H1 (cell line): ENCODE measurements around the gene ZNF493. TPM values are rescaled to one million over a fixed set of nuclear protein-coding genes. Genes with fewer than 3 reads are reported as not detected.
A peak's percentile ranks its signal among the peaks of the same experiment; 100 is the strongest.

Source experiments
- CTCF ChIA-PET: fragments of 300-600 bp; sonication (Branson Sonifier 250); formaldehyde crosslinking; loops from one replicate; lab custom pipeline; 2021; ENCODE audit not compliant: partially characterized antibody; lab: Charles Lee
- POLR2A ChIA-PET: fragments of 300-600 bp; sonication (Branson Sonifier 250); formaldehyde crosslinking; loops from one replicate; lab custom pipeline; 2021; ENCODE audit warnings: inconsistent platforms; ENCODE audit not compliant: partially characterized antibody; lab: Charles Lee
- DNase-seq, 2 experiments: peaks; one replicate each; pipeline versions ENCODE4 v3.0.0 to v3.0.0-alpha.2; 2010 to 2022; ENCODE audit warnings: low spot score in 2 of 2, low read depth in 1 of 2, mixed read lengths in 1 of 2
- FAIRE-seq: peaks from 2 replicates; lab custom pipeline; 2011; peaks lifted over from hg19 to GRCh38; lab: Jason Lieb, UNC
- H2AFZ ChIP-seq: 2 replicates; pipeline ENCODE4 v1.8.1; 2012; ENCODE audit warnings: low read length, inconsistent platforms
- H2AK5ac ChIP-seq: 2 replicates; pipeline ENCODE4 v1.6.1; 2013; ENCODE audit warnings: low read depth, low read length
- H2BK120ac ChIP-seq: replicated peaks from 2 replicates; pipeline ENCODE3; 2013; ENCODE audit warnings: low read depth, low read length, inconsistent platforms
- H2BK12ac ChIP-seq: 2 replicates; pipeline ENCODE4 v1.6.1; 2013; ENCODE audit warnings: low read depth, low read length
- H2BK15ac ChIP-seq: 2 replicates; pipeline ENCODE4 v1.6.1; 2013; ENCODE audit warnings: low read length
- H2BK20ac ChIP-seq: 2 replicates; pipeline ENCODE4 v1.6.1; 2013; ENCODE audit warnings: low read length
- H2BK5ac ChIP-seq: 2 replicates; pipeline ENCODE4 v1.6.1; 2013; ENCODE audit warnings: low read depth, low read length
- H3K14ac ChIP-seq: 2 replicates; pipeline ENCODE4 v1.6.1; 2013; ENCODE audit warnings: inconsistent platforms; ENCODE audit not compliant: insufficient read length
- H3K18ac ChIP-seq: 2 replicates; pipeline ENCODE4 v1.6.1; 2013; ENCODE audit warnings: low read length; ENCODE audit errors: extremely low read depth
- H3K23ac ChIP-seq: 2 replicates; pipeline ENCODE4 v1.6.1; 2013; ENCODE audit warnings: inconsistent platforms; ENCODE audit not compliant: insufficient read length
- H3K23me2 ChIP-seq: 2 replicates; pipeline ENCODE4 v1.6.1; 2013; ENCODE audit warnings: low read depth, low read length
- H3K27ac ChIP-seq: 2 replicates; pipeline ENCODE4 v1.6.1; 2011; ENCODE audit warnings: low read depth, low read length, inconsistent platforms
- H3K27me3 ChIP-seq, 4 experiments: replicated peaks in 1 of 4; 1 replicate in 1 of 4; 2 replicates in 3 of 4; pipeline versions ENCODE4 v1.6.1 to v1.8.1; 2011 to 2013; ENCODE audit warnings: low read length in 3 of 4, mild to moderate bottlenecking in 3 of 4, inconsistent platforms in 2 of 4, mixed read lengths in 2 of 4, moderate library complexity in 1 of 4; ENCODE audit not compliant: control insufficient read depth in 3 of 4, insufficient read depth in 3 of 4; ENCODE audit errors: extremely low read depth in 1 of 4
- H3K36me3 ChIP-seq, 4 experiments: 2 replicates each; pipeline versions ENCODE4 v1.6.1 to v1.8.1; 2011 to 2013; ENCODE audit warnings: mild to moderate bottlenecking in 4 of 4, low read length in 3 of 4, moderate library complexity in 2 of 4, control low read depth in 1 of 4, inconsistent platforms in 1 of 4; ENCODE audit not compliant: insufficient read depth in 4 of 4, control insufficient read depth in 2 of 4
- H3K4ac ChIP-seq: replicated peaks from 2 replicates; pipeline ENCODE3; 2013; ENCODE audit warnings: low read length, low read depth, mixed read lengths, inconsistent platforms; ENCODE audit not compliant: insufficient read length
- H3K4me1 ChIP-seq, 4 experiments: replicated peaks in 1 of 4; 1 replicate in 1 of 4; 2 replicates in 3 of 4; pipeline versions ENCODE4 v1.6.1 to v1.8.1; 2011 to 2013; ENCODE audit warnings: low read length in 3 of 4, inconsistent platforms in 2 of 4, mixed read lengths in 1 of 4; ENCODE audit not compliant: insufficient read depth in 4 of 4, control insufficient read depth in 3 of 4
- H3K4me2 ChIP-seq, 2 experiments: 2 replicates each; pipeline versions ENCODE4 v1.6.1 to v1.8.1; 2011 to 2013; ENCODE audit warnings: low read depth in 2 of 2, low read length in 2 of 2, control low read depth in 1 of 2, inconsistent platforms in 1 of 2, mild to moderate bottlenecking in 1 of 2; ENCODE audit not compliant: insufficient read depth in 1 of 2
- H3K4me3 ChIP-seq, 4 experiments: fragments of 200-600, 300-600 bp in 1 of 4; sonication (generic), shearing (Covaris generic), sonication (Bioruptor Twin) in 1 of 4; 2 replicates each; pipeline versions ENCODE4 v1.5.1 to v1.8.1; 2011 to 2016; ENCODE audit warnings: low read length in 4 of 4, low read depth in 3 of 4, control low read depth in 2 of 4, inconsistent platforms in 2 of 4, mild to moderate bottlenecking in 2 of 4, mixed read lengths in 1 of 4, moderate library complexity in 1 of 4; ENCODE audit not compliant: insufficient read depth in 2 of 4; ENCODE audit errors: extremely low read depth in 1 of 4
- H3K56ac ChIP-seq: replicated peaks from 2 replicates; pipeline ENCODE3; 2013; ENCODE audit warnings: low read depth, mild to moderate bottlenecking, mixed read lengths, low read length, inconsistent platforms; ENCODE audit not compliant: insufficient read length
- H3K79me1 ChIP-seq: 2 replicates; pipeline ENCODE4 v1.6.1; 2013; ENCODE audit warnings: low read depth, low read length, control low read depth
- H3K79me2 ChIP-seq, 2 experiments: 2 replicates each; pipeline versions ENCODE4 v1.6.1 to v1.8.1; 2012 to 2013; ENCODE audit warnings: low read length in 2 of 2, mild to moderate bottlenecking in 2 of 2, inconsistent platforms in 1 of 2; ENCODE audit not compliant: insufficient read depth in 2 of 2, control insufficient read depth in 1 of 2
- H3K9ac ChIP-seq, 4 experiments: replicated peaks in 1 of 4; 1 replicate in 1 of 4; 2 replicates in 3 of 4; pipeline versions ENCODE4 v1.6.1 to v1.8.1; 2011 to 2013; ENCODE audit warnings: low read depth in 3 of 4, low read length in 3 of 4, control low read depth in 2 of 4, mild to moderate bottlenecking in 2 of 4, moderate library complexity in 2 of 4, inconsistent platforms in 1 of 4; ENCODE audit errors: extremely low read depth in 1 of 4
- H3K9me3 ChIP-seq, 2 experiments: 2 replicates each; pipeline versions ENCODE4 v1.6.1 to v1.8.1; 2012 to 2013; ENCODE audit warnings: mild to moderate bottlenecking in 2 of 2, moderate library complexity in 2 of 2, control low read depth in 1 of 2, inconsistent platforms in 1 of 2, low read depth in 1 of 2, low read length in 1 of 2, mixed read lengths in 1 of 2; ENCODE audit not compliant: insufficient read depth in 2 of 2
- H4K20me1 ChIP-seq, 2 experiments: replicated peaks in 1 of 2; 2 replicates each; pipeline versions ENCODE3 to v1.8.1; 2011 to 2013; ENCODE audit warnings: inconsistent platforms in 2 of 2, low read length in 2 of 2, mild to moderate bottlenecking in 1 of 2; ENCODE audit not compliant: insufficient read depth in 2 of 2, control insufficient read depth in 1 of 2
- H4K5ac ChIP-seq: 2 replicates; pipeline ENCODE4 v1.6.1; 2013; ENCODE audit warnings: low read length, low read depth, mixed read lengths, inconsistent platforms; ENCODE audit not compliant: insufficient read length
- H4K8ac ChIP-seq: 2 replicates; pipeline ENCODE4 v1.8.0; 2013; ENCODE audit warnings: mild to moderate bottlenecking, moderate library complexity, low read length, inconsistent platforms; ENCODE audit not compliant: insufficient read depth; ENCODE audit errors: extremely low read depth
- H4K91ac ChIP-seq: replicated peaks from 2 replicates; pipeline ENCODE3; 2013; ENCODE audit warnings: low read length, mixed read lengths, inconsistent platforms; ENCODE audit not compliant: insufficient read length
- ASH2L ChIP-seq: fragments of 200-600, 300-600 bp; sonication (generic); IDR thresholded peaks from one replicate; pipeline ENCODE4 v1.7.1; 2017; ENCODE audit warnings: low read length
- ATF2 ChIP-seq: IDR thresholded peaks from 2 replicates; pipeline ENCODE4 v1.6.1; 2012; ENCODE audit warnings: low read length, inconsistent platforms
- CEBPB ChIP-seq: IDR thresholded peaks from 2 replicates; pipeline ENCODE4 v1.6.1; 2012; ENCODE audit warnings: low read depth, low read length
- JUND ChIP-seq: IDR thresholded peaks from 2 replicates; pipeline ENCODE4 v1.6.1; 2011; ENCODE audit warnings: mild to moderate bottlenecking, improper control_type of control experiment, low read length
- KDM1A ChIP-seq: fragments of 200-600, 300-600 bp; sonication (generic); IDR thresholded peaks from 2 replicates; pipeline ENCODE4 v1.7.1; 2016; ENCODE audit warnings: mild to moderate bottlenecking, low read length, borderline replicate concordance
- MAFK ChIP-seq: IDR thresholded peaks from 2 replicates; pipeline ENCODE4 v1.6.1; 2012; ENCODE audit warnings: low read depth, mild to moderate bottlenecking, improper control_type of control experiment, low read length
- NANOG ChIP-seq: IDR thresholded peaks from 2 replicates; pipeline ENCODE4 v1.6.1; 2011; ENCODE audit warnings: low read length, low read depth, mild to moderate bottlenecking, inconsistent platforms; ENCODE audit not compliant: insufficient read depth, poor library complexity, severe bottlenecking
- PHF8 ChIP-seq: fragments of 200-600 bp; sonication (generic); conservative IDR thresholded peaks from 2 replicates; pipeline ENCODE4 v1.7.1; 2012; ENCODE audit warnings: low read depth, mild to moderate bottlenecking, inconsistent platforms, low read length, moderate library complexity
- RBBP5 ChIP-seq: IDR thresholded peaks from 2 replicates; pipeline ENCODE4 v1.7.1; 2012; ENCODE audit warnings: low read depth, mild to moderate bottlenecking, inconsistent platforms, low read length, moderate library complexity, borderline replicate concordance
- SIRT6 ChIP-seq: IDR thresholded peaks from one replicate; pipeline ENCODE4 v1.7.1; 2012; ENCODE audit warnings: low read length, inconsistent platforms
- SRF ChIP-seq: IDR thresholded peaks from 2 replicates; pipeline ENCODE4 v1.6.1; 2011; ENCODE audit warnings: mild to moderate bottlenecking, low read depth, low read length, moderate library complexity
- SUZ12 ChIP-seq: fragments of 200-600 bp; sonication (generic); IDR thresholded peaks from 2 replicates; pipeline ENCODE4 v1.6.1; 2012; ENCODE audit warnings: mild to moderate bottlenecking, inconsistent platforms, low read length, moderate library complexity, mixed read lengths
- TBP ChIP-seq: IDR thresholded peaks from 2 replicates; pipeline ENCODE4 v1.6.1; 2011; ENCODE audit warnings: low read depth, low read length, improper control_type of control experiment
- TEAD4 ChIP-seq: IDR thresholded peaks from 2 replicates; pipeline ENCODE4 v1.6.1; 2012; ENCODE audit warnings: low read depth, low read length, inconsistent platforms, mixed read lengths
- WGBS, 2 experiments: shearing (Covaris generic) in 1 of 2; methylation state at CpG; one replicate each; pipeline versions ENCODE4 v1.1.6 to v1.1.7; 2013 to 2015; ENCODE audit warnings: low lambda C conversion rate in 2 of 2, mixed read lengths in 2 of 2, inconsistent platforms in 1 of 2, low coverage in 1 of 2, missing lambda C conversion rate in 1 of 2; ENCODE audit not compliant: insufficient replicate concordance in 2 of 2, insufficient coverage in 1 of 2, insufficient read length in 1 of 2; ENCODE audit errors: extremely low coverage in 1 of 2, missing lambda C conversion rate in 1 of 2; 5-methylcytosine and 5-hydroxymethylcytosine counted together
- polyA plus RNA-seq, 7 experiments: library from polyadenylated mRNA; depleted of rRNA in 3 of 7; stranded (reverse) in 5 of 7; unstranded in 2 of 7; fragments of >200 nt in 5 of 7; fragments of 200-250 nt in 2 of 7; gene quantifications; 1 replicate in 5 of 7; 2 replicates in 1 of 7; 4 replicates in 1 of 7; pipeline versions ENCODE4 v1.2.1 to v1.2.3, GENCODE V29; 2011 to 2013; ENCODE audit warnings: missing spikeins in 2 of 7, mixed read lengths in 2 of 7
- total RNA-seq: library from RNA; stranded (reverse); fragmentation: NEBNext Ultra II Directional; extraction: Animal tissue kit (Norgen Biotek cat#: 25700); gene quantifications from 2 replicates; pipeline ENCODE4 v1.2.1, GENCODE V29; 2021

ZNF493 gene
- total and polyA plus RNA-seq, 2 of the 8 experiments (the other 6 are each of a cell fraction or from before 2014, with no cell fraction given): 9.0 to 32.2 TPM

- no peak overlapping the region for H2BK12ac ChIP-seq
- peaks cover 2 to 62% (median 30%) of the 10 kb centered on the region in 4 experiments; a peak in 7 of 8 replicates for H3K36me3 ChIP-seq
- H3K4ac ChIP-seq: no peak overlapping the region
- H3K14ac ChIP-seq: no peak overlapping the region
- no peak overlapping the region for H3K18ac ChIP-seq
- no peak overlapping the region for H2AK5ac ChIP-seq
- H3K23me2 ChIP-seq: no peaks in the 10 kb centered on the region
- no peaks in the 10 kb centered on the region for H4K20me1 ChIP-seq
- no peak overlapping the region for H3K27ac ChIP-seq
- H3K56ac ChIP-seq: no peak overlapping the region
- no peak overlapping the region for H3K23ac ChIP-seq
- FAIRE-seq (peak; percentile 19), DNase-seq (no peak)
- no peak overlapping the region for H4K5ac ChIP-seq
- no peak overlapping the region for H2BK5ac ChIP-seq
- H2BK20ac ChIP-seq: no peak overlapping the region
- WGBS, 2 experiments: 88% methylated on average over 1 of the region's 1 CpG; no CpG with 5 or more reads in 1 of the 2 experiments
- ChIA-PET POLR2A (no interaction called here), CTCF (no interaction called here)
- H3K79me1 ChIP-seq: no peaks in the 10 kb centered on the region
- no peak overlapping the region for H2BK120ac ChIP-seq
- H4K8ac ChIP-seq: no peak overlapping the region
- H3K79me2 ChIP-seq: peaks cover 0 to 2% of the 10 kb centered on the region in 2 experiments; a peak in 1 of 4 replicates
- H2AFZ ChIP-seq: no peak overlapping the region
- H2BK15ac ChIP-seq: no peak overlapping the region
- no peak overlapping the region for H4K91ac ChIP-seq
- no peak overlapping the region for H3K4me2 ChIP-seq
- peaks cover 2 to 10% of the 10 kb centered on the region in 2 experiments; a peak in 3 of 4 replicates for H3K9me3 ChIP-seq
- H3K27me3 ChIP-seq: no peaks in the 10 kb centered on the region
- H3K9ac ChIP-seq: no peak overlapping the region
- no peaks in the 10 kb centered on the region for H3K4me1 ChIP-seq
- H3K4me3 ChIP-seq: no peak overlapping the region
- TF ChIP-seq ATF2: no peak
- TF ChIP-seq TBP: no peak
- no peak for TF ChIP-seq ASH2L
- no peak for TF ChIP-seq KDM1A
- TF ChIP-seq JUND: no peak
- no peak for TF ChIP-seq SIRT6
- TF ChIP-seq MAFK: no peak
- TF ChIP-seq CEBPB: no peak; the same call in 1 of the 2 replicates
- no peak for TF ChIP-seq TEAD4
- no peak for TF ChIP-seq PHF8
- TF ChIP-seq SUZ12: no peak
- TF ChIP-seq RBBP5: no peak
- TF ChIP-seq SRF: no peak
- TF ChIP-seq NANOG: no peak
Observed at GRCh38 chr19:21410166-21410565, 13.2 kb downstream of the ZNF493 start.
